Breast epithelium (tissue), 3 donors: Measurements from ENCODE around the gene SLC30A3.

Experiments used
- CTCF ChIP-seq, 3 donors: fragments of 450-650 bp; IDR thresholded peaks; one replicate each; pipeline ENCODE4 v1.5.1; 2016 to 2017; ENCODE audit warnings: antibody characterized with exemption in 3 of 3, mild to moderate bottlenecking in 3 of 3, moderate library complexity in 3 of 3
- POLR2A ChIP-seq: fragments of 450-650 bp; IDR thresholded peaks from one replicate; pipeline ENCODE4 v1.6.1; 2016; ENCODE audit warnings: antibody characterized with exemption, mild to moderate bottlenecking, moderate library complexity

- TF ChIP-seq CTCF (IDR thresholded peaks at IDR 0.05): no peak
- no peak for TF ChIP-seq POLR2A
These were observed 30.9 kb downstream of the SLC30A3 start for GRCh38 chr2:27231921-27232320.
